HepG2 (cell line): Measurements from ENCODE around the gene RICTOR. TPM values are rescaled to one million over a fixed set of nuclear protein-coding genes. Genes with fewer than 3 reads are reported as not detected.

Experiments used
- BHLHE40 ChIP-seq: IDR thresholded peaks from 2 replicates; pipeline ENCODE4 v1.6.1; 2011; ENCODE audit warnings: low read length, improper control_type of control experiment
- ESRRA ChIP-seq: sonication (generic); formaldehyde crosslinking; IDR thresholded peaks from 2 replicates; pipeline ENCODE4 v1.5.1; 2020; ENCODE audit warnings: mild to moderate bottlenecking, low read depth, missing genetic modification reagents
- GATAD2A ChIP-seq: IDR thresholded peaks from 2 replicates; pipeline ENCODE4 v1.6.1; 2016
- KLF12 ChIP-seq: sonication (generic); formaldehyde crosslinking; IDR thresholded peaks from 2 replicates; pipeline ENCODE4 v1.4.0; 2020; ENCODE audit warnings: missing genetic modification reagents, borderline replicate concordance
- MAZ ChIP-seq, 2 experiments: sonication (generic) in 1 of 2; formaldehyde crosslinking in 1 of 2; IDR thresholded peaks; 2 replicates each; pipeline versions ENCODE4 v1.5.0 to v1.6.1; 2012 to 2020; ENCODE audit warnings: low read depth in 2 of 2, mild to moderate bottlenecking in 2 of 2, borderline replicate concordance in 1 of 2, improper control_type of control experiment in 1 of 2, low read length in 1 of 2, missing genetic modification reagents in 1 of 2, moderate library complexity in 1 of 2
- PAWR ChIP-seq: sonication (generic); formaldehyde crosslinking; IDR thresholded peaks from 2 replicates; pipeline ENCODE4 v1.4.0; 2020; ENCODE audit warnings: missing genetic modification reagents, mild to moderate bottlenecking, borderline replicate concordance
- SP2 ChIP-seq: sonication (generic); formaldehyde crosslinking; IDR thresholded peaks from 2 replicates; pipeline ENCODE4 v1.5.1; 2020; ENCODE audit warnings: mild to moderate bottlenecking, missing genetic modification reagents
- SUZ12 ChIP-seq: fragments of 150-350 bp; IDR thresholded peaks from 2 replicates; pipeline ENCODE4 v1.6.1; 2014; ENCODE audit warnings: low read depth, low read length
- TBP ChIP-seq: sonication (generic); formaldehyde crosslinking; IDR thresholded peaks from 2 replicates; pipeline ENCODE4 v1.5.0; 2020; ENCODE audit warnings: missing genetic modification reagents
- TEAD3 ChIP-seq: optimal IDR thresholded peaks from 2 replicates; pipeline ENCODE3; 2016; ENCODE audit warnings: borderline replicate concordance
- THAP11 ChIP-seq: IDR thresholded peaks from 2 replicates; pipeline ENCODE4 v1.6.1; 2016; ENCODE audit warnings: missing biosample characterization, missing genetic modification reagents
- XBP1 ChIP-seq: sonication (generic); formaldehyde crosslinking; IDR thresholded peaks from 2 replicates; pipeline ENCODE4 v1.5.0; 2020; ENCODE audit warnings: missing genetic modification reagents
- ZNF547 ChIP-seq: sonication (generic); formaldehyde crosslinking; IDR thresholded peaks from 2 replicates; pipeline ENCODE4 v1.5.1; 2020; ENCODE audit warnings: mild to moderate bottlenecking, missing genetic modification reagents
- ZNF552 ChIP-seq: sonication (generic); formaldehyde crosslinking; IDR thresholded peaks from 2 replicates; pipeline ENCODE4 v1.9.0; 2022; ENCODE audit warnings: missing genetic modification reagents, mild to moderate bottlenecking, borderline replicate concordance
- ZNF720 ChIP-seq: sonication (generic); formaldehyde crosslinking; IDR thresholded peaks from 2 replicates; pipeline ENCODE4 v1.4.0; 2020; ENCODE audit warnings: missing genetic modification reagents
- ZSCAN9 ChIP-seq: IDR thresholded peaks from 2 replicates; pipeline ENCODE4 v1.6.1; 2016; ENCODE audit warnings: borderline replicate concordance
- polyA plus RNA-seq, 8 experiments: library from polyadenylated mRNA; depleted of rRNA in 3 of 8; stranded (reverse) in 7 of 8; unstranded in 1 of 8; fragments of >200 nt; fragmentation: Illumina TruSeq in 4 of 8; extraction: Trizol in 4 of 8; gene quantifications; 2 replicates each; pipeline versions ENCODE4 v1.2.1 to v1.2.3, GENCODE V29; 2011 to 2016; ENCODE audit warnings: low read depth in 4 of 8, missing spikeins in 1 of 8, mixed read lengths in 1 of 8; ENCODE audit not compliant: insufficient read depth in 1 of 8
- total RNA-seq, 5 experiments: library from RNA; depleted of rRNA; stranded (reverse); fragments of >200 nt; fragmentation: Illumina TruSeq; extraction: Trizol; gene quantifications; 2 replicates each; pipeline ENCODE4 v1.2.3, GENCODE V29; 2016; ENCODE audit warnings: low read depth in 1 of 5
- TF ChIP-seq, protein P1 (sequence below): sonication (generic); formaldehyde crosslinking; conservative IDR thresholded peaks from 2 replicates; pipeline ENCODE4 v1.8.0; 2022; ENCODE audit warnings: low read depth, missing genetic modification reagents
- TF ChIP-seq, protein P2 (sequence below): sonication (generic); formaldehyde crosslinking; IDR thresholded peaks from 2 replicates; pipeline ENCODE4 v1.5.0; 2020; ENCODE audit warnings: missing genetic modification reagents, mild to moderate bottlenecking, borderline replicate concordance
- TF ChIP-seq, protein P3 (sequence below): sonication (generic); formaldehyde crosslinking; IDR thresholded peaks from 2 replicates; pipeline ENCODE4 v1.5.1; 2020; ENCODE audit warnings: missing genetic modification reagents, mild to moderate bottlenecking, borderline replicate concordance
- TF ChIP-seq, protein P4 (sequence below): sonication (generic); formaldehyde crosslinking; IDR thresholded peaks from 2 replicates; pipeline ENCODE4 v1.9.0; 2021; ENCODE audit warnings: missing genetic modification reagents, borderline replicate concordance
- TF ChIP-seq, protein P5 (sequence below): sonication (generic); formaldehyde crosslinking; conservative IDR thresholded peaks from 2 replicates; pipeline ENCODE4 v1.8.0; 2022; ENCODE audit warnings: missing genetic modification reagents

Gene RICTOR
- total and polyA plus RNA-seq, 2 of the 13 experiments (the other 11 are each of a cell fraction or from before 2014, with no cell fraction given) = 10.7 to 15.4 TPM

DNA sequence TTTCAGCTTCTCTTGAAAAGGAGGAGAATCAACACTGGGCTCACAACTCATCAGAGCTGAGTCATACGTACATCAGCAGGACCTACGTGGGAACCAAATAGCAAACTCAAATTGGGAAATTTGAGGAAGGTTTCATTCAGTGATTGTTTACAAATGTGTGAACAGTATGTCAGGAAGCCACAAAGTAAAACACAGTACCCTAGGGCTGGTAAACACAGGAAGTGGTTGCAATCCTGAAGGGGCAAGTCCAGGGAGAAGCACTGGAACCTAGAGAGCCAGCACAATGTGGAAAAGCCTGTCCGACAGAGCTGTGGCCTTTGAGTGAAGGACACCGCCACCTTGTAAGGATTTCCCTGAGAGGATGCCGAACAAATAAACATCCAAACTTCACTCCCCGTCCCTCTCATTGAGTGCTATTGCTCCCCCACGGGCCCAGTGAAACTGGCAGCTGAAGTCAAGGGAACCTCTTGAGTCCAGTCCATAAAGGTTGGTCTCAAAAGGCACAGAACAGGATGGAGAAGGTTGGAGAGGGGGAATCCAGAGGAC is 26.7 kb upstream of the RICTOR start (continued):
- TF ChIP-seq BHLHE40 (no peak), TBP (CRISPR knock-in tag) (no peak), KLF12 (CRISPR knock-in tag) (no peak), TEAD3 (CRISPR knock-in tag) (peak; percentile 18), ZSCAN9 (CRISPR knock-in tag) (no peak), MAZ (IDR thresholded peaks at IDR 0.05; ENCODE audit: borderline replicate concordance, low read depth, low read length) (no peak), MAZ (CRISPR knock-in tag; IDR thresholded peaks at IDR 0.05; ENCODE audit: low read depth) (no peak), SUZ12 (no peak), THAP11 (CRISPR knock-in tag) (0 out of 2 replicates have a peak, but pooled peaks have one; percentile 45), ESRRA (CRISPR knock-in tag) (no peak), XBP1 (CRISPR knock-in tag) (no peak), ZNF720 (no peak), ZNF552 (CRISPR knock-in tag) (no peak), PAWR (CRISPR knock-in tag) (no peak), SP2 (CRISPR knock-in tag) (no peak), GATAD2A (peak; percentile 85), ZNF547 (no peak)
- TF ChIP-seq, protein P1, sequence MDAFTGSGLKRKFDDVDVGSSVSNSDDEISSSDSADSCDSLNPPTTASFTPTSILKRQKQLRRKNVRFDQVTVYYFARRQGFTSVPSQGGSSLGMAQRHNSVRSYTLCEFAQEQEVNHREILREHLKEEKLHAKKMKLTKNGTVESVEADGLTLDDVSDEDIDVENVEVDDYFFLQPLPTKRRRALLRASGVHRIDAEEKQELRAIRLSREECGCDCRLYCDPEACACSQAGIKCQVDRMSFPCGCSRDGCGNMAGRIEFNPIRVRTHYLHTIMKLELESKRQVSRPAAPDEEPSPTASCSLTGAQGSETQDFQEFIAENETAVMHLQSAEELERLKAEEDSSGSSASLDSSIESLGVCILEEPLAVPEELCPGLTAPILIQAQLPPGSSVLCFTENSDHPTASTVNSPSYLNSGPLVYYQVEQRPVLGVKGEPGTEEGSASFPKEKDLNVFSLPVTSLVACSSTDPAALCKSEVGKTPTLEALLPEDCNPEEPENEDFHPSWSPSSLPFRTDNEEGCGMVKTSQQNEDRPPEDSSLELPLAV (CRISPR knock-in tag) = no peak
- TF ChIP-seq, protein P2, sequence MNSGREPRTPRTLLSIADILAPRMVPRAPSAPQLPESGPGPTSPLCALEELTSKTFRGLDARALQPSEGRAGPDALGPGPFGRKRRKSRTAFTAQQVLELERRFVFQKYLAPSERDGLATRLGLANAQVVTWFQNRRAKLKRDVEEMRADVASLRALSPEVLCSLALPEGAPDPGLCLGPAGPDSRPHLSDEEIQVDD (CRISPR knock-in tag) = no peak
- TF ChIP-seq, protein P3, sequence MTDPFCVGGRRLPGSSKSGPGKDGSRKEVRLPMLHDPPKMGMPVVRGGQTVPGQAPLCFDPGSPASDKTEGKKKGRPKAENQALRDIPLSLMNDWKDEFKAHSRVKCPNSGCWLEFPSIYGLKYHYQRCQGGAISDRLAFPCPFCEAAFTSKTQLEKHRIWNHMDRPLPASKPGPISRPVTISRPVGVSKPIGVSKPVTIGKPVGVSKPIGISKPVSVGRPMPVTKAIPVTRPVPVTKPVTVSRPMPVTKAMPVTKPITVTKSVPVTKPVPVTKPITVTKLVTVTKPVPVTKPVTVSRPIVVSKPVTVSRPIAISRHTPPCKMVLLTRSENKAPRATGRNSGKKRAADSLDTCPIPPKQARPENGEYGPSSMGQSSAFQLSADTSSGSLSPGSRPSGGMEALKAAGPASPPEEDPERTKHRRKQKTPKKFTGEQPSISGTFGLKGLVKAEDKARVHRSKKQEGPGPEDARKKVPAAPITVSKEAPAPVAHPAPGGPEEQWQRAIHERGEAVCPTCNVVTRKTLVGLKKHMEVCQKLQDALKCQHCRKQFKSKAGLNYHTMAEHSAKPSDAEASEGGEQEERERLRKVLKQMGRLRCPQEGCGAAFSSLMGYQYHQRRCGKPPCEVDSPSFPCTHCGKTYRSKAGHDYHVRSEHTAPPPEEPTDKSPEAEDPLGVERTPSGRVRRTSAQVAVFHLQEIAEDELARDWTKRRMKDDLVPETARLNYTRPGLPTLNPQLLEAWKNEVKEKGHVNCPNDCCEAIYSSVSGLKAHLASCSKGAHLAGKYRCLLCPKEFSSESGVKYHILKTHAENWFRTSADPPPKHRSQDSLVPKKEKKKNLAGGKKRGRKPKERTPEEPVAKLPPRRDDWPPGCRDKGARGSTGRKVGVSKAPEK (CRISPR knock-in tag) = no peak
- TF ChIP-seq, protein P4, sequence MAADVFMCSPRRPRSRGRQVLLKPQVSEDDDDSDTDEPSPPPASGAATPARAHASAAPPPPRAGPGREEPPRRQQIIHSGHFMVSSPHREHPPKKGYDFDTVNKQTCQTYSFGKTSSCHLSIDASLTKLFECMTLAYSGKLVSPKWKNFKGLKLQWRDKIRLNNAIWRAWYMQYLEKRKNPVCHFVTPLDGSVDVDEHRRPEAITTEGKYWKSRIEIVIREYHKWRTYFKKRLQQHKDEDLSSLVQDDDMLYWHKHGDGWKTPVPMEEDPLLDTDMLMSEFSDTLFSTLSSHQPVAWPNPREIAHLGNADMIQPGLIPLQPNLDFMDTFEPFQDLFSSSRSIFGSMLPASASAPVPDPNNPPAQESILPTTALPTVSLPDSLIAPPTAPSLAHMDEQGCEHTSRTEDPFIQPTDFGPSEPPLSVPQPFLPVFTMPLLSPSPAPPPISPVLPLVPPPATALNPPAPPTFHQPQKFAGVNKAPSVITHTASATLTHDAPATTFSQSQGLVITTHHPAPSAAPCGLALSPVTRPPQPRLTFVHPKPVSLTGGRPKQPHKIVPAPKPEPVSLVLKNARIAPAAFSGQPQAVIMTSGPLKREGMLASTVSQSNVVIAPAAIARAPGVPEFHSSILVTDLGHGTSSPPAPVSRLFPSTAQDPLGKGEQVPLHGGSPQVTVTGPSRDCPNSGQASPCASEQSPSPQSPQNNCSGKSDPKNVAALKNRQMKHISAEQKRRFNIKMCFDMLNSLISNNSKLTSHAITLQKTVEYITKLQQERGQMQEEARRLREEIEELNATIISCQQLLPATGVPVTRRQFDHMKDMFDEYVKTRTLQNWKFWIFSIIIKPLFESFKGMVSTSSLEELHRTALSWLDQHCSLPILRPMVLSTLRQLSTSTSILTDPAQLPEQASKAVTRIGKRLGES (CRISPR knock-in tag) = no peak
- TF ChIP-seq, protein P5, sequence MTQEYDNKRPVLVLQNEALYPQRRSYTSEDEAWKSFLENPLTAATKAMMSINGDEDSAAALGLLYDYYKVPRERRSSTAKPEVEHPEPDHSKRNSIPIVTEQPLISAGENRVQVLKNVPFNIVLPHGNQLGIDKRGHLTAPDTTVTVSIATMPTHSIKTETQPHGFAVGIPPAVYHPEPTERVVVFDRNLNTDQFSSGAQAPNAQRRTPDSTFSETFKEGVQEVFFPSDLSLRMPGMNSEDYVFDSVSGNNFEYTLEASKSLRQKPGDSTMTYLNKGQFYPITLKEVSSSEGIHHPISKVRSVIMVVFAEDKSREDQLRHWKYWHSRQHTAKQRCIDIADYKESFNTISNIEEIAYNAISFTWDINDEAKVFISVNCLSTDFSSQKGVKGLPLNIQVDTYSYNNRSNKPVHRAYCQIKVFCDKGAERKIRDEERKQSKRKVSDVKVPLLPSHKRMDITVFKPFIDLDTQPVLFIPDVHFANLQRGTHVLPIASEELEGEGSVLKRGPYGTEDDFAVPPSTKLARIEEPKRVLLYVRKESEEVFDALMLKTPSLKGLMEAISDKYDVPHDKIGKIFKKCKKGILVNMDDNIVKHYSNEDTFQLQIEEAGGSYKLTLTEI (CRISPR knock-in tag) = no peak
